Measurements from ENCODE around the gene NOTUM.

Gene NOTUM

GRCh38 chr17:81961087-81961511 is at the start of gene NOTUM:
NOTUM (minus strand) TSS chr17:81961187; CDS start chr17:81960909, 278 bp downstream.
- Mint-ChIP-seq H3K4me1 (ENCODE audit: low read depth) (no peaks in the 10 kb centered on the region), H3K4me3 (no peak within 1 kb of the TSS), H3K27me3 (ENCODE audit: low read depth) (peaks cover 51% of the 10 kb centered on the region), H3K9me3 (no peaks in the 10 kb centered on the region), H3K36me3 (ENCODE audit: low read depth) (no peaks in the 10 kb centered on the region), H3K27ac (no peak within 1 kb of the TSS)

- no peaks in the 10 kb centered on the region for H3K9me3 Mint-ChIP-seq
- H3K4me3 Mint-ChIP-seq, result no peak overlapping the region
- no peaks in the 10 kb centered on the region for H3K36me3 Mint-ChIP-seq (ENCODE audit: low read depth)
- no peak overlapping the region for H3K27ac Mint-ChIP-seq
- H3K4me1 Mint-ChIP-seq (ENCODE audit: low read depth), result no peaks in the 10 kb centered on the region
- no peaks in the 10 kb centered on the region for H3K27me3 Mint-ChIP-seq (ENCODE audit: low read depth)
Measured at GRCh38 chr17:82009413-82009812, 48.4 kb upstream of the NOTUM start.

GRCh38 chr17:82008941-82009405 is 48.0 kb upstream of the NOTUM start:
- Mint-ChIP-seq H3K27ac (no peak overlapping the region), H3K4me1 (ENCODE audit: low read depth) (no peaks in the 10 kb centered on the region), H3K9me3 (no peaks in the 10 kb centered on the region), H3K36me3 (ENCODE audit: low read depth) (no peaks in the 10 kb centered on the region), H3K27me3 (ENCODE audit: low read depth) (no peaks in the 10 kb centered on the region), H3K4me3 (no peak overlapping the region)

GRCh38 chr17:82008258-82008940 is 47.4 kb upstream of the NOTUM start:
- Mint-ChIP-seq H3K4me3 (no peak overlapping the region), H3K27me3 (ENCODE audit: low read depth) (no peaks in the 10 kb centered on the region), H3K36me3 (ENCODE audit: low read depth) (no peaks in the 10 kb centered on the region), H3K9me3 (no peaks in the 10 kb centered on the region), H3K27ac (no peak overlapping the region), H3K4me1 (ENCODE audit: low read depth) (no peaks in the 10 kb centered on the region)

- H3K9me3 Mint-ChIP-seq, result no peaks in the 10 kb centered on the region
- H3K27ac Mint-ChIP-seq, result no peak overlapping the region
- no peaks in the 10 kb centered on the region for H3K27me3 Mint-ChIP-seq (ENCODE audit: low read depth)
- H3K36me3 Mint-ChIP-seq (ENCODE audit: low read depth), result no peaks in the 10 kb centered on the region
- no peaks in the 10 kb centered on the region for H3K4me1 Mint-ChIP-seq (ENCODE audit: low read depth)
- H3K4me3 Mint-ChIP-seq, result no peak overlapping the region
Measured at GRCh38 chr17:82007495-82008257, 46.7 kb upstream of the NOTUM start.

GRCh38 chr17:82007228-82007494 is 46.2 kb upstream of the NOTUM start:
- no peak overlapping the region for H3K27ac Mint-ChIP-seq
- no peaks in the 10 kb centered on the region for H3K4me1 Mint-ChIP-seq (ENCODE audit: low read depth)
- no peaks in the 10 kb centered on the region for H3K36me3 Mint-ChIP-seq (ENCODE audit: low read depth)
- H3K9me3 Mint-ChIP-seq, result no peaks in the 10 kb centered on the region
- H3K4me3 Mint-ChIP-seq, result no peak overlapping the region
- no peaks in the 10 kb centered on the region for H3K27me3 Mint-ChIP-seq (ENCODE audit: low read depth)

GRCh38 chr17:82006468-82007227 is 45.7 kb upstream of the NOTUM start:
- Mint-ChIP-seq H3K27me3 (ENCODE audit: low read depth) (no peaks in the 10 kb centered on the region), H3K9me3 (no peaks in the 10 kb centered on the region), H3K36me3 (ENCODE audit: low read depth) (no peaks in the 10 kb centered on the region), H3K4me3 (no peak overlapping the region), H3K27ac (no peak overlapping the region), H3K4me1 (ENCODE audit: low read depth) (no peaks in the 10 kb centered on the region)

GRCh38 chr17:82005701-82006348 is 44.8 kb upstream of the NOTUM start:
- Mint-ChIP-seq H3K27me3 (ENCODE audit: low read depth) (no peaks in the 10 kb centered on the region), H3K27ac (no peak overlapping the region), H3K9me3 (no peaks in the 10 kb centered on the region), H3K36me3 (ENCODE audit: low read depth) (no peaks in the 10 kb centered on the region), H3K4me3 (no peak overlapping the region), H3K4me1 (ENCODE audit: low read depth) (no peaks in the 10 kb centered on the region)

- no peaks in the 10 kb centered on the region for H3K4me1 Mint-ChIP-seq (ENCODE audit: low read depth)
- no peak overlapping the region for H3K27ac Mint-ChIP-seq
- no peak overlapping the region for H3K4me3 Mint-ChIP-seq
- no peaks in the 10 kb centered on the region for H3K36me3 Mint-ChIP-seq (ENCODE audit: low read depth)
- H3K9me3 Mint-ChIP-seq, result no peaks in the 10 kb centered on the region
- H3K27me3 Mint-ChIP-seq (ENCODE audit: low read depth), result no peaks in the 10 kb centered on the region
Measured at GRCh38 chr17:82004517-82005455, 43.8 kb upstream of the NOTUM start.

GRCh38 chr17:82003411-82004381 is 42.7 kb upstream of the NOTUM start:
- H3K4me1 Mint-ChIP-seq (ENCODE audit: low read depth), result no peaks in the 10 kb centered on the region
- no peak overlapping the region for H3K4me3 Mint-ChIP-seq
- H3K27ac Mint-ChIP-seq, result no peak overlapping the region
- no peaks in the 10 kb centered on the region for H3K36me3 Mint-ChIP-seq (ENCODE audit: low read depth)
- H3K27me3 Mint-ChIP-seq (ENCODE audit: low read depth), result no peaks in the 10 kb centered on the region
- H3K9me3 Mint-ChIP-seq, result no peaks in the 10 kb centered on the region

- no peaks in the 10 kb centered on the region for H3K36me3 Mint-ChIP-seq (ENCODE audit: low read depth)
- no peak overlapping the region for H3K4me3 Mint-ChIP-seq
- H3K27ac Mint-ChIP-seq, result no peak overlapping the region
- no peaks in the 10 kb centered on the region for H3K27me3 Mint-ChIP-seq (ENCODE audit: low read depth)
- no peaks in the 10 kb centered on the region for H3K4me1 Mint-ChIP-seq (ENCODE audit: low read depth)
- H3K9me3 Mint-ChIP-seq, result no peaks in the 10 kb centered on the region
Measured at GRCh38 chr17:82001571-82002056, 40.6 kb upstream of the NOTUM start.

- Mint-ChIP-seq H3K9me3 (no peaks in the 10 kb centered on the region), H3K27ac (no peak overlapping the region), H3K36me3 (ENCODE audit: low read depth) (no peaks in the 10 kb centered on the region), H3K4me1 (ENCODE audit: low read depth) (no peaks in the 10 kb centered on the region), H3K27me3 (ENCODE audit: low read depth) (no peaks in the 10 kb centered on the region), H3K4me3 (no peak overlapping the region)
Measured at GRCh38 chr17:82000803-82001570, 40.0 kb upstream of the NOTUM start.
